ENCODE data around the gene BRWD1.

GRCh38 chr21:39175665-39176064 lies 137.8 kb downstream of the BRWD1 start:
- TF ChIP-seq POLR2A (IDR thresholded peaks at IDR 0.05; ENCODE audit: low read depth, low read length) (no peak), POLR2AphosphoS5 (IDR thresholded peaks at IDR 0.05; ENCODE audit: low read depth, low read length) (no peak), TAF1 (IDR thresholded peaks at IDR 0.05; ENCODE audit: borderline replicate concordance, low read depth, low read length) (no peak)

All from GM12892 (cell line).